HCT116 (cell line): ENCODE measurements around the gene ANP32D. TPM values are rescaled to one million over a fixed set of nuclear protein-coding genes. Genes with fewer than 3 reads are reported as not detected.
"Not testable (repeated sequence)": the region's sequence is repeated elsewhere in the genome, so short reads cannot be mapped to it uniquely, and the experiment has no call there.

Source experiments
- ATAC-seq: fragments of 200-7000 bp; cut with Tn5 transposase; 2 replicates; pipeline ENCODE4 v1.9.1; 2020; ENCODE audit warnings: mild to moderate bottlenecking, moderate library complexity
- BruUV-seq: library from RNA; stranded (reverse); fragments of 400-500 nt; replicated peaks from 2 replicates; lab custom pipeline; 2021; lab: Mats Ljungman, UMichigan
- CTCF ChIA-PET: fragments of 300-600 bp; sonication (Branson Sonifier 250); formaldehyde crosslinking; loops from one replicate; lab custom pipeline; 2021; ENCODE audit warnings: antibody characterized with exemption; lab: Charles Lee
- POLR2A ChIA-PET: fragments of 300-600, 350-600 bp; sonication (Branson Sonifier 250); formaldehyde crosslinking; loops from one replicate; lab custom pipeline; 2021; ENCODE audit warnings: antibody characterized with exemption; lab: Charles Lee
- RAD21 ChIA-PET, 2 experiments: fragments of 300-600 bp; sonication (Branson Sonifier 250); formaldehyde crosslinking; loops; one replicate each; lab custom pipeline; 2023; ENCODE audit warnings: low total read pairs in 2 of 2; ENCODE audit not compliant: uncharacterized antibody in 2 of 2, unreplicated experiment in 2 of 2, low non-redundant PET in 1 of 2; lab: Charles Lee
- DNase-seq: peaks from one replicate; pipeline ENCODE4 v3.0.0-alpha.2; 2010; ENCODE audit warnings: low read depth, low spot score
- H2AFZ ChIP-seq: fragments of 200-600 bp; shearing (Covaris generic), sonication (generic); 2 replicates; pipeline ENCODE4 v1.6.1; 2017; ENCODE audit warnings: low read depth, mixed run types, mixed read lengths, antibody characterized with exemption, low read length; ENCODE audit not compliant: poor library complexity, severe bottlenecking
- H3K27ac ChIP-seq: 2 replicates; pipeline ENCODE4 v1.5.1; 2012; ENCODE audit warnings: low read depth, low read length
- H3K27me3 ChIP-seq: fragments of 200-600 bp; sonication (generic); 2 replicates; pipeline ENCODE4 v1.6.1; 2016; ENCODE audit warnings: mixed run types, low read length, mixed read lengths; ENCODE audit not compliant: insufficient read depth
- H3K36me3 ChIP-seq, 2 experiments: fragments of 200-500 bp in 1 of 2; fragments of 200-600 bp in 1 of 2; sonication (Bioruptor generic) in 1 of 2; sonication (generic) in 1 of 2; 2 replicates each; pipeline versions ENCODE4 v1.5.1 to v1.6.1; 2014 to 2016; ENCODE audit warnings: low read length in 2 of 2, inconsistent platforms in 1 of 2, mixed read lengths in 1 of 2, mixed run types in 1 of 2; ENCODE audit not compliant: insufficient read depth in 2 of 2, control insufficient read depth in 1 of 2
- H3K4me1 ChIP-seq, 2 experiments: fragments of 200-600 bp in 1 of 2; sonication (generic) in 1 of 2; 2 replicates each; pipeline versions ENCODE4 v1.5.1 to v1.6.1; 2012 to 2017; ENCODE audit warnings: low read length in 2 of 2, inconsistent platforms in 1 of 2, mild to moderate bottlenecking in 1 of 2, mixed read lengths in 1 of 2, mixed run types in 1 of 2, moderate library complexity in 1 of 2; ENCODE audit not compliant: insufficient read depth in 2 of 2, control insufficient read depth in 1 of 2
- H3K4me2 ChIP-seq: fragments of 200-600 bp; sonication (generic); 2 replicates; pipeline ENCODE4 v1.6.1; 2017; ENCODE audit warnings: mixed run types, low read length, mixed read lengths
- H3K4me3 ChIP-seq, 2 experiments: fragments of 200-600 bp in 1 of 2; sonication (generic) in 1 of 2; replicated peaks in 1 of 2; 2 replicates each; pipeline ENCODE4 v1.5.1; 2011 to 2016; ENCODE audit warnings: low read length in 2 of 2, control low read depth in 1 of 2, low read depth in 1 of 2, mild to moderate bottlenecking in 1 of 2, mixed read lengths in 1 of 2, mixed run types in 1 of 2
- H3K79me2 ChIP-seq: fragments of 200-600 bp; sonication (generic); 2 replicates; pipeline ENCODE4 v1.6.1; 2017; ENCODE audit warnings: mild to moderate bottlenecking, mixed run types, low read length, moderate library complexity, mixed read lengths; ENCODE audit not compliant: insufficient read depth
- H3K9ac ChIP-seq: fragments of 200-600 bp; sonication (generic); 2 replicates; pipeline ENCODE4 v1.6.1; 2016; ENCODE audit warnings: low read length, mixed read lengths
- H3K9me2 ChIP-seq: fragments of 200-600 bp; sonication (generic), shearing (Covaris generic); 2 replicates; pipeline ENCODE4 v1.6.1; 2017; ENCODE audit warnings: mixed run types, mild to moderate bottlenecking, moderate library complexity; ENCODE audit not compliant: insufficient read depth
- H3K9me3 ChIP-seq, 2 experiments: fragments of 200-500 bp in 1 of 2; fragments of 200-600 bp in 1 of 2; sonication (Bioruptor generic) in 1 of 2; sonication (generic) in 1 of 2; 2 replicates each; pipeline ENCODE4 v1.6.1; 2014 to 2017; ENCODE audit warnings: low read length in 2 of 2, mixed read lengths in 2 of 2, inconsistent platforms in 1 of 2, low read depth in 1 of 2, mild to moderate bottlenecking in 1 of 2, mixed run types in 1 of 2, moderate library complexity in 1 of 2; ENCODE audit not compliant: control insufficient read depth in 1 of 2, insufficient read depth in 1 of 2
- H4K20me1 ChIP-seq: fragments of 200-600 bp; sonication (generic), shearing (Covaris generic); 2 replicates; pipeline ENCODE4 v1.6.1; 2017; ENCODE audit warnings: mixed run types, mild to moderate bottlenecking, moderate library complexity; ENCODE audit not compliant: insufficient read depth
- intact Hi-C: fragments of 100-400 bp; cut with micrococcal nuclease; formaldehyde crosslinking; loops from 2 replicates; pipeline ENCODE4 v1.10.0; 2022
- total RNA-seq: library from RNA; stranded (reverse); gene quantifications from one replicate; pipeline ENCODE4 v1.2.1, GENCODE V29; 2021; ENCODE audit not compliant: unreplicated experiment

ANP32D gene
- total RNA-seq, 1 experiment from 2014 or later: not detected

- CTCF ChIA-PET, intact Hi-C loops: not testable (repeated sequence)
Measured at GRCh38 chr12:48520381-48520780, 48.0 kb downstream of the ANP32D start.

More at GRCh38 chr12:48520381-48520780, 48.0 kb downstream of the ANP32D start:
- H3K9me2 ChIP-seq, POLR2A ChIA-PET, H3K9ac ChIP-seq, H3K4me1 ChIP-seq, BruUV-seq, H3K4me2 ChIP-seq, H3K4me3 ChIP-seq, H3K36me3 ChIP-seq, H3K9me3 ChIP-seq, H3K27me3 ChIP-seq, H4K20me1 ChIP-seq, H3K79me2 ChIP-seq, DNase-seq, ATAC-seq, RAD21 ChIA-PET, H2AFZ ChIP-seq, H3K27ac ChIP-seq: not testable (repeated sequence)

Other genes with a start within 250 kb of the ANP32D start
- gene ZNF641, start 121.6 kb upstream of the ANP32D start, total RNA-seq: 12.1 TPM
- not detected for gene C12orf54, start 9.9 kb downstream of the ANP32D start, total RNA-seq
- gene OR8S1, start 53.1 kb downstream of the ANP32D start, total RNA-seq: not detected
- not detected for gene LALBA, start 97.5 kb downstream of the ANP32D start, total RNA-seq
- gene KANSL2, start 209.7 kb downstream of the ANP32D start, total RNA-seq: 41.6 TPM
- 69.4 TPM for gene CCNT1, start 244.1 kb downstream of the ANP32D start, total RNA-seq